Cortex of kidney (tissue), 1 donor: ENCODE data around the gene TMEM53.

Source experiments
- DNase-seq: peaks from one replicate; lab custom pipeline; 2025; lab: John Stamatoyannopoulos, UW

TMEM53 gene

GRCh38 chr1:44647896-44648295, 26.4 kb downstream of the TMEM53 start:
- no peak for DNase-seq

- no peak for DNase-seq
These were observed 27.8 kb downstream of the TMEM53 start for GRCh38 chr1:44646261-44647110.

GRCh38 chr1:44645476-44646244, 28.6 kb downstream of the TMEM53 start:
- no peak for DNase-seq

GRCh38 chr1:44644806-44645205, 29.5 kb downstream of the TMEM53 start:
- no peak for DNase-seq

GRCh38 chr1:44643721-44644334, 30.5 kb downstream of the TMEM53 start:
- no peak for DNase-seq

GRCh38 chr1:44642925-44643324, 31.4 kb downstream of the TMEM53 start:
- no peak for DNase-seq

GRCh38 chr1:44642255-44642654, 32.0 kb downstream of the TMEM53 start:
- DNase-seq = no peak

- DNase-seq = no peak
These were observed 32.9 kb downstream of the TMEM53 start for GRCh38 chr1:44641126-44642102.

GRCh38 chr1:44640200-44640853, 34.0 kb downstream of the TMEM53 start:
- no peak for DNase-seq

GRCh38 chr1:44637702-44638411, 36.4 kb downstream of the TMEM53 start:
- DNase-seq = no peak

GRCh38 chr1:44636688-44637598, 37.3 kb downstream of the TMEM53 start:
- DNase-seq = no peak

- no peak for DNase-seq
These were observed 38.1 kb downstream of the TMEM53 start for GRCh38 chr1:44636083-44636687.

GRCh38 chr1:44635439-44635838, 38.8 kb downstream of the TMEM53 start:
- DNase-seq = no peak

- no peak for DNase-seq
These were observed 39.6 kb downstream of the TMEM53 start for GRCh38 chr1:44634606-44635189.

- no peak for DNase-seq
These were observed 41.7 kb downstream of the TMEM53 start for GRCh38 chr1:44632598-44632997.

GRCh38 chr1:44631647-44632539, 42.4 kb downstream of the TMEM53 start:
- DNase-seq = no peak

GRCh38 chr1:44631333-44631646, 43.0 kb downstream of the TMEM53 start:
- no peak for DNase-seq

GRCh38 chr1:44630116-44630515, 44.2 kb downstream of the TMEM53 start:
- DNase-seq = no peak
